H1 (cell line): ENCODE results near the gene PROM2. TPM values are rescaled to one million over a fixed set of nuclear protein-coding genes. Genes with fewer than 3 reads are reported as not detected.

Experiments
- CTCF ChIA-PET: fragments of 300-600 bp; sonication (Branson Sonifier 250); formaldehyde crosslinking; loops from one replicate; lab custom pipeline; 2021; ENCODE audit not compliant: partially characterized antibody; lab: Charles Lee
- POLR2A ChIA-PET: fragments of 300-600 bp; sonication (Branson Sonifier 250); formaldehyde crosslinking; loops from one replicate; lab custom pipeline; 2021; ENCODE audit warnings: inconsistent platforms; ENCODE audit not compliant: partially characterized antibody; lab: Charles Lee
- DNase-seq, 2 experiments: peaks; one replicate each; pipeline versions ENCODE4 v3.0.0 to v3.0.0-alpha.2; 2010 to 2022; ENCODE audit warnings: low spot score in 2 of 2, low read depth in 1 of 2, mixed read lengths in 1 of 2
- FAIRE-seq: peaks from 2 replicates; lab custom pipeline; 2011; peaks lifted over from hg19 to GRCh38; lab: Jason Lieb, UNC
- H2AFZ ChIP-seq: 2 replicates; pipeline ENCODE4 v1.8.1; 2012; ENCODE audit warnings: low read length, inconsistent platforms
- H2AK5ac ChIP-seq: 2 replicates; pipeline ENCODE4 v1.6.1; 2013; ENCODE audit warnings: low read depth, low read length
- H2BK120ac ChIP-seq: replicated peaks from 2 replicates; pipeline ENCODE3; 2013; ENCODE audit warnings: low read depth, low read length, inconsistent platforms
- H2BK12ac ChIP-seq: 2 replicates; pipeline ENCODE4 v1.6.1; 2013; ENCODE audit warnings: low read depth, low read length
- H2BK15ac ChIP-seq: 2 replicates; pipeline ENCODE4 v1.6.1; 2013; ENCODE audit warnings: low read length
- H2BK20ac ChIP-seq: 2 replicates; pipeline ENCODE4 v1.6.1; 2013; ENCODE audit warnings: low read length
- H2BK5ac ChIP-seq: 2 replicates; pipeline ENCODE4 v1.6.1; 2013; ENCODE audit warnings: low read depth, low read length
- H3K14ac ChIP-seq: 2 replicates; pipeline ENCODE4 v1.6.1; 2013; ENCODE audit warnings: inconsistent platforms; ENCODE audit not compliant: insufficient read length
- H3K18ac ChIP-seq: 2 replicates; pipeline ENCODE4 v1.6.1; 2013; ENCODE audit warnings: low read length; ENCODE audit errors: extremely low read depth
- H3K23ac ChIP-seq: 2 replicates; pipeline ENCODE4 v1.6.1; 2013; ENCODE audit warnings: inconsistent platforms; ENCODE audit not compliant: insufficient read length
- H3K23me2 ChIP-seq: 2 replicates; pipeline ENCODE4 v1.6.1; 2013; ENCODE audit warnings: low read depth, low read length
- H3K27ac ChIP-seq: 2 replicates; pipeline ENCODE4 v1.6.1; 2011; ENCODE audit warnings: low read depth, low read length, inconsistent platforms
- H3K27me3 ChIP-seq, 4 experiments: replicated peaks in 1 of 4; 1 replicate in 1 of 4; 2 replicates in 3 of 4; pipeline versions ENCODE4 v1.6.1 to v1.8.1; 2011 to 2013; ENCODE audit warnings: low read length in 3 of 4, mild to moderate bottlenecking in 3 of 4, inconsistent platforms in 2 of 4, mixed read lengths in 2 of 4, moderate library complexity in 1 of 4; ENCODE audit not compliant: control insufficient read depth in 3 of 4, insufficient read depth in 3 of 4; ENCODE audit errors: extremely low read depth in 1 of 4
- H3K36me3 ChIP-seq, 4 experiments: 2 replicates each; pipeline versions ENCODE4 v1.6.1 to v1.8.1; 2011 to 2013; ENCODE audit warnings: mild to moderate bottlenecking in 4 of 4, low read length in 3 of 4, moderate library complexity in 2 of 4, control low read depth in 1 of 4, inconsistent platforms in 1 of 4; ENCODE audit not compliant: insufficient read depth in 4 of 4, control insufficient read depth in 2 of 4
- H3K4ac ChIP-seq: replicated peaks from 2 replicates; pipeline ENCODE3; 2013; ENCODE audit warnings: low read length, low read depth, mixed read lengths, inconsistent platforms; ENCODE audit not compliant: insufficient read length
- H3K4me1 ChIP-seq, 4 experiments: replicated peaks in 1 of 4; 1 replicate in 1 of 4; 2 replicates in 3 of 4; pipeline versions ENCODE4 v1.6.1 to v1.8.1; 2011 to 2013; ENCODE audit warnings: low read length in 3 of 4, inconsistent platforms in 2 of 4, mixed read lengths in 1 of 4; ENCODE audit not compliant: insufficient read depth in 4 of 4, control insufficient read depth in 3 of 4
- H3K4me2 ChIP-seq, 2 experiments: 2 replicates each; pipeline versions ENCODE4 v1.6.1 to v1.8.1; 2011 to 2013; ENCODE audit warnings: low read depth in 2 of 2, low read length in 2 of 2, control low read depth in 1 of 2, inconsistent platforms in 1 of 2, mild to moderate bottlenecking in 1 of 2; ENCODE audit not compliant: insufficient read depth in 1 of 2
- H3K4me3 ChIP-seq, 4 experiments: fragments of 200-600, 300-600 bp in 1 of 4; sonication (generic), shearing (Covaris generic), sonication (Bioruptor Twin) in 1 of 4; 2 replicates each; pipeline versions ENCODE4 v1.5.1 to v1.8.1; 2011 to 2016; ENCODE audit warnings: low read length in 4 of 4, low read depth in 3 of 4, control low read depth in 2 of 4, inconsistent platforms in 2 of 4, mild to moderate bottlenecking in 2 of 4, mixed read lengths in 1 of 4, moderate library complexity in 1 of 4; ENCODE audit not compliant: insufficient read depth in 2 of 4; ENCODE audit errors: extremely low read depth in 1 of 4
- H3K56ac ChIP-seq: replicated peaks from 2 replicates; pipeline ENCODE3; 2013; ENCODE audit warnings: low read depth, mild to moderate bottlenecking, mixed read lengths, low read length, inconsistent platforms; ENCODE audit not compliant: insufficient read length
- H3K79me1 ChIP-seq: 2 replicates; pipeline ENCODE4 v1.6.1; 2013; ENCODE audit warnings: low read depth, low read length, control low read depth
- H3K79me2 ChIP-seq, 2 experiments: 2 replicates each; pipeline versions ENCODE4 v1.6.1 to v1.8.1; 2012 to 2013; ENCODE audit warnings: low read length in 2 of 2, mild to moderate bottlenecking in 2 of 2, inconsistent platforms in 1 of 2; ENCODE audit not compliant: insufficient read depth in 2 of 2, control insufficient read depth in 1 of 2
- H3K9ac ChIP-seq, 4 experiments: replicated peaks in 1 of 4; 1 replicate in 1 of 4; 2 replicates in 3 of 4; pipeline versions ENCODE4 v1.6.1 to v1.8.1; 2011 to 2013; ENCODE audit warnings: low read depth in 3 of 4, low read length in 3 of 4, control low read depth in 2 of 4, mild to moderate bottlenecking in 2 of 4, moderate library complexity in 2 of 4, inconsistent platforms in 1 of 4; ENCODE audit errors: extremely low read depth in 1 of 4
- H3K9me3 ChIP-seq, 2 experiments: 2 replicates each; pipeline versions ENCODE4 v1.6.1 to v1.8.1; 2012 to 2013; ENCODE audit warnings: mild to moderate bottlenecking in 2 of 2, moderate library complexity in 2 of 2, control low read depth in 1 of 2, inconsistent platforms in 1 of 2, low read depth in 1 of 2, low read length in 1 of 2, mixed read lengths in 1 of 2; ENCODE audit not compliant: insufficient read depth in 2 of 2
- H4K20me1 ChIP-seq, 2 experiments: replicated peaks in 1 of 2; 2 replicates each; pipeline versions ENCODE3 to v1.8.1; 2011 to 2013; ENCODE audit warnings: inconsistent platforms in 2 of 2, low read length in 2 of 2, mild to moderate bottlenecking in 1 of 2; ENCODE audit not compliant: insufficient read depth in 2 of 2, control insufficient read depth in 1 of 2
- H4K5ac ChIP-seq: 2 replicates; pipeline ENCODE4 v1.6.1; 2013; ENCODE audit warnings: low read length, low read depth, mixed read lengths, inconsistent platforms; ENCODE audit not compliant: insufficient read length
- H4K8ac ChIP-seq: 2 replicates; pipeline ENCODE4 v1.8.0; 2013; ENCODE audit warnings: mild to moderate bottlenecking, moderate library complexity, low read length, inconsistent platforms; ENCODE audit not compliant: insufficient read depth; ENCODE audit errors: extremely low read depth
- H4K91ac ChIP-seq: replicated peaks from 2 replicates; pipeline ENCODE3; 2013; ENCODE audit warnings: low read length, mixed read lengths, inconsistent platforms; ENCODE audit not compliant: insufficient read length
- CHD2 ChIP-seq: IDR thresholded peaks from 2 replicates; pipeline ENCODE4 v1.6.1; 2012; ENCODE audit warnings: low read length, improper control_type of control experiment
- EGR1 ChIP-seq: IDR thresholded peaks from 2 replicates; pipeline ENCODE4 v1.6.1; 2011; ENCODE audit warnings: low read depth, low read length, borderline replicate concordance
- GTF2F1 ChIP-seq: IDR thresholded peaks from 2 replicates; pipeline ENCODE4 v1.6.1; 2012; ENCODE audit warnings: low read depth, low read length, improper control_type of control experiment, borderline replicate concordance
- HDAC2 ChIP-seq, 2 experiments: fragments of 300-600 bp in 1 of 2; sonication (generic) in 1 of 2; IDR thresholded peaks; 2 replicates each; pipeline ENCODE4 v1.6.1; 2011 to 2012; ENCODE audit warnings: low read depth in 2 of 2, low read length in 2 of 2, mild to moderate bottlenecking in 2 of 2, moderate library complexity in 2 of 2, borderline replicate concordance in 1 of 2, inconsistent platforms in 1 of 2
- HDAC6 ChIP-seq: IDR thresholded peaks from one replicate; pipeline ENCODE4 v1.7.1; 2012; ENCODE audit warnings: low read depth, mild to moderate bottlenecking, inconsistent platforms, low read length, moderate library complexity
- POLR2A ChIP-seq, 2 experiments: IDR thresholded peaks; 1 replicate in 1 of 2; 2 replicates in 1 of 2; pipeline ENCODE4 v1.6.1; 2011; ENCODE audit warnings: low read depth in 2 of 2, low read length in 2 of 2, mild to moderate bottlenecking in 2 of 2; ENCODE audit errors: control extremely low read depth in 1 of 2
- SIN3A ChIP-seq, 2 experiments: IDR thresholded peaks in 1 of 2; conservative IDR thresholded peaks in 1 of 2; 2 replicates each; pipeline ENCODE4 v1.6.1; 2011 to 2012; ENCODE audit warnings: low read length in 2 of 2, improper control_type of control experiment in 1 of 2, low read depth in 1 of 2, mild to moderate bottlenecking in 1 of 2
- SIRT6 ChIP-seq: IDR thresholded peaks from one replicate; pipeline ENCODE4 v1.7.1; 2012; ENCODE audit warnings: low read length, inconsistent platforms
- ZNF274 ChIP-seq: IDR thresholded peaks from 2 replicates; pipeline ENCODE4 v1.7.0; 2012; ENCODE audit warnings: low read length, borderline replicate concordance; ENCODE audit errors: extremely low read depth
- whole genome bisulfite sequencing, 2 experiments: shearing (Covaris generic) in 1 of 2; methylation state at CpG; one replicate each; pipeline versions ENCODE4 v1.1.6 to v1.1.7; 2013 to 2015; ENCODE audit warnings: low lambda C conversion rate in 2 of 2, mixed read lengths in 2 of 2, inconsistent platforms in 1 of 2, low coverage in 1 of 2, missing lambda C conversion rate in 1 of 2; ENCODE audit not compliant: insufficient replicate concordance in 2 of 2, insufficient coverage in 1 of 2, insufficient read length in 1 of 2; ENCODE audit errors: extremely low coverage in 1 of 2, missing lambda C conversion rate in 1 of 2; 5-methylcytosine and 5-hydroxymethylcytosine counted together
- polyA plus RNA-seq, 7 experiments: library from polyadenylated mRNA; depleted of rRNA in 3 of 7; stranded (reverse) in 5 of 7; unstranded in 2 of 7; fragments of >200 nt in 5 of 7; fragments of 200-250 nt in 2 of 7; gene quantifications; 1 replicate in 5 of 7; 2 replicates in 1 of 7; 4 replicates in 1 of 7; pipeline versions ENCODE4 v1.2.1 to v1.2.3, GENCODE V29; 2011 to 2013; ENCODE audit warnings: missing spikeins in 2 of 7, mixed read lengths in 2 of 7
- total RNA-seq: library from RNA; stranded (reverse); fragmentation: NEBNext Ultra II Directional; extraction: Animal tissue kit (Norgen Biotek cat#: 25700); gene quantifications from 2 replicates; pipeline ENCODE4 v1.2.1, GENCODE V29; 2021
- TF ChIP-seq, protein P1 (sequence below): IDR thresholded peaks from 2 replicates; pipeline ENCODE4 v1.6.1; 2012; ENCODE audit warnings: low read length, inconsistent platforms
- TF ChIP-seq, protein P2 (sequence below): IDR thresholded peaks from 2 replicates; pipeline ENCODE4 v1.6.1; 2011; ENCODE audit warnings: low read length, improper control_type of control experiment

PROM2 gene
- total and polyA plus RNA-seq, 2 of the 8 experiments (the other 6 are each of a cell fraction or from before 2014, with no cell fraction given) = 1.6 to 3.8 TPM

DNA sequence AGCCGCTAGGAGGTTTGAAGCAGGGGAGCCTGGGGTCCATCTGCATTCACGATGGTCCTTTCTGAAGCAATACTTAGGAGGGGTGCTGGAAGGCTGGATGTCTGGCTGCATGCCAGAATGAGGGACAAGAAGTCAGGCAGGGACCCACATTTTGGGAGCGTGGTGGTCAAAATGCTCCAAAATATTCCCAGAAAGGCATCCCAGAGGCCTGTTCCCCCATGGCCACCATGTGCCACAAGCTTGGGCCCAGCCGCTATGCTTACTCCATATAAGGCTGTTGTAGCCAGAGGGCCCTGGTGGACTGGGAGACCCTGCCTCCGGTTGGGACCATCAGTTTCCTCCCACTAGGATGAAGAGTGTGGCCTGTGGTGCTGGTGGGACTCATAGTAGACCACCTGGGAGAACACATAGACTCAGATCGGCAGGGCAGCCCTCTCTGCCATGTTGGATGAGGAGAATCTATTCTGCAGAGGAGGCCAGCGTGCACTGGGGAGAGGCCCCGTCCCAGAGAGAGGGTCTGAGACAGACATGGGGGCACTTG lies 3.6 kb upstream of the PROM2 start:
- no peaks in the 10 kb centered on the region for H4K20me1 ChIP-seq
- H3K9me3 ChIP-seq = peaks cover 68 to 96% of the 10 kb centered on the region in 2 experiments
- H3K14ac ChIP-seq = no peak overlapping the region
- no peaks in the 10 kb centered on the region for H3K36me3 ChIP-seq
- H3K4me2 ChIP-seq = no peak overlapping the region
- no peak overlapping the region for H3K18ac ChIP-seq
- H3K23me2 ChIP-seq = no peaks in the 10 kb centered on the region
- H2BK15ac ChIP-seq = no peak overlapping the region
- no peaks in the 10 kb centered on the region for H3K79me2 ChIP-seq
- no peak for FAIRE-seq
- H3K4ac ChIP-seq = no peak overlapping the region
- no peak overlapping the region for H3K9ac ChIP-seq
- H2BK5ac ChIP-seq = no peak overlapping the region
- no peak overlapping the region for H2AK5ac ChIP-seq
- H3K23ac ChIP-seq = no peak overlapping the region
- peak in 1 of 2 experiments; percentile 23 for DNase-seq
- CTCF ChIA-PET = no interaction called here
- H3K4me1 ChIP-seq = peaks cover 0 to 19% (median 2%) of the 10 kb centered on the region in 4 experiments; a peak in 3 of 7 replicates
- no peak overlapping the region for H2BK20ac ChIP-seq
- no peaks in the 10 kb centered on the region for H3K27me3 ChIP-seq
- H4K91ac ChIP-seq = no peak overlapping the region
- no peak overlapping the region for H2BK120ac ChIP-seq
- no peak overlapping the region for H3K27ac ChIP-seq
- POLR2A ChIA-PET = no interaction called here
- H4K5ac ChIP-seq = no peak overlapping the region
- no peak overlapping the region for H4K8ac ChIP-seq
- WGBS, 2 experiments = 88% methylated on average over 8 of the region's 8 CpGs; no CpG with 5 or more reads in 1 of the 2 experiments
- H3K56ac ChIP-seq = no peak overlapping the region
- no peak overlapping the region for H2AFZ ChIP-seq
- no peak overlapping the region for H3K4me3 ChIP-seq
- H3K79me1 ChIP-seq = no peaks in the 10 kb centered on the region; the same call in 1 of the 2 replicates
- no peak overlapping the region for H2BK12ac ChIP-seq
- TF ChIP-seq ZNF274 = no peak
- TF ChIP-seq, protein P1, sequence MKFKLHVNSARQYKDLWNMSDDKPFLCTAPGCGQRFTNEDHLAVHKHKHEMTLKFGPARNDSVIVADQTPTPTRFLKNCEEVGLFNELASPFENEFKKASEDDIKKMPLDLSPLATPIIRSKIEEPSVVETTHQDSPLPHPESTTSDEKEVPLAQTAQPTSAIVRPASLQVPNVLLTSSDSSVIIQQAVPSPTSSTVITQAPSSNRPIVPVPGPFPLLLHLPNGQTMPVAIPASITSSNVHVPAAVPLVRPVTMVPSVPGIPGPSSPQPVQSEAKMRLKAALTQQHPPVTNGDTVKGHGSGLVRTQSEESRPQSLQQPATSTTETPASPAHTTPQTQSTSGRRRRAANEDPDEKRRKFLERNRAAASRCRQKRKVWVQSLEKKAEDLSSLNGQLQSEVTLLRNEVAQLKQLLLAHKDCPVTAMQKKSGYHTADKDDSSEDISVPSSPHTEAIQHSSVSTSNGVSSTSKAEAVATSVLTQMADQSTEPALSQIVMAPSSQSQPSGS = no peak
- TF ChIP-seq EGR1 = no peak
- no peak for TF ChIP-seq SIN3A (conservative IDR thresholded peaks at IDR 0.05 in 1 of 2, IDR thresholded peaks at IDR 0.05 in 1 of 2; ENCODE audit: low read depth in 1 of 2, low read length in 2 of 2)
- TF ChIP-seq CHD2 = no peak
- no peak for TF ChIP-seq POLR2A (IDR thresholded peaks at IDR 0.05; ENCODE audit: control extremely low read depth in 1 of 2, low read depth in 2 of 2, low read length in 2 of 2)
- TF ChIP-seq, protein P2, sequence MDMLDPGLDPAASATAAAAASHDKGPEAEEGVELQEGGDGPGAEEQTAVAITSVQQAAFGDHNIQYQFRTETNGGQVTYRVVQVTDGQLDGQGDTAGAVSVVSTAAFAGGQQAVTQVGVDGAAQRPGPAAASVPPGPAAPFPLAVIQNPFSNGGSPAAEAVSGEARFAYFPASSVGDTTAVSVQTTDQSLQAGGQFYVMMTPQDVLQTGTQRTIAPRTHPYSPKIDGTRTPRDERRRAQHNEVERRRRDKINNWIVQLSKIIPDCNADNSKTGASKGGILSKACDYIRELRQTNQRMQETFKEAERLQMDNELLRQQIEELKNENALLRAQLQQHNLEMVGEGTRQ = no peak
- TF ChIP-seq HDAC2 (IDR thresholded peaks at IDR 0.05; ENCODE audit: borderline replicate concordance in 1 of 2, low read depth in 2 of 2, low read length in 2 of 2) = no peak
- TF ChIP-seq SIRT6 = no peak
- TF ChIP-seq GTF2F1 = no peak
- TF ChIP-seq HDAC6 = no peak
